Body of pancreas (tissue), 4 donors: ENCODE data around the gene ABI3BP. TPM values are rescaled to one million over a fixed set of nuclear protein-coding genes. Genes with fewer than 3 reads are reported as not detected.
A peak's percentile ranks its signal among the peaks of the same experiment; 100 is the strongest.

ENCODE experiments used
- ATAC-seq: fragments of 150-250 bp; one replicate; pipeline ENCODE4 v1.9.1; 2016
- DNase-seq, 4 donors: peaks; one replicate each; pipeline ENCODE4 v3.0.0-alpha.2; 2019
- H3K27ac ChIP-seq, 4 donors: fragments of 200-600 bp; sonication (generic); 1 replicate in 3 of 4; 2 replicates in 1 of 4; pipeline versions ENCODE4 v1.5.1 to v1.6.1; 2016 to 2019; ENCODE audit warnings: mild to moderate bottlenecking in 1 of 4, mixed read lengths in 1 of 4, moderate library complexity in 1 of 4
- H3K27me3 ChIP-seq, 2 donors: fragments of 200-600 bp; sonication (generic); one replicate each; pipeline ENCODE4 v1.6.0; 2016; ENCODE audit warnings: mild to moderate bottlenecking in 1 of 2
- H3K36me3 ChIP-seq, 2 donors: fragments of 200-600 bp; sonication (generic); replicated peaks in 1 of 2; 2 replicates each; pipeline ENCODE4 v1.5.1; 2016; ENCODE audit warnings: low read depth in 2 of 2; ENCODE audit not compliant: insufficient read depth in 1 of 2
- H3K4me1 ChIP-seq: fragments of 200-600 bp; sonication (generic); one replicate; pipeline ENCODE4 v1.6.0; 2016
- H3K4me3 ChIP-seq, 2 donors: fragments of 200-600 bp; sonication (generic); 1 replicate in 1 of 2; 2 replicates in 1 of 2; pipeline ENCODE4 v1.5.1; 2016 to 2019
- H3K9me3 ChIP-seq, 3 donors: fragments of 200-600 bp; sonication (generic); 1 replicate in 2 of 3; 2 replicates in 1 of 3; pipeline ENCODE4 v1.5.1; 2016
- CTCF ChIP-seq, 7 experiments: fragments of 450-650 bp in 4 of 7; fragments of 200-600 bp in 3 of 7; sonication (generic) in 3 of 7; IDR thresholded peaks; one replicate each; pipeline ENCODE4 v1.5.1; 2016 to 2019; ENCODE audit warnings: antibody characterized with exemption in 7 of 7
- POLR2A ChIP-seq, 3 donors: fragments of 450-650 bp; IDR thresholded peaks; one replicate each; pipeline ENCODE4 v1.6.1; 2016; ENCODE audit warnings: antibody characterized with exemption in 3 of 3, mild to moderate bottlenecking in 2 of 3
- WGBS, 2 donors: methylation state at CpG; one replicate each; pipeline ENCODE4 v1.1.5; 2017; 5-methylcytosine and 5-hydroxymethylcytosine counted together
- intact Hi-C: fragments of 100-400 bp; cut with DNase I; formaldehyde crosslinking; loops from one replicate; pipeline ENCODE4 v1.15.1; 2023
- total RNA-seq, 2 donors: library from RNA; depleted of rRNA; stranded (reverse); fragments of >200 nt; gene quantifications; one replicate each; pipeline ENCODE4 v1.1.0, GENCODE V29; 2016

ABI3BP gene
- total RNA-seq, 2 donors from 2014 or later = 9.3 to 19.8 TPM

DNA sequence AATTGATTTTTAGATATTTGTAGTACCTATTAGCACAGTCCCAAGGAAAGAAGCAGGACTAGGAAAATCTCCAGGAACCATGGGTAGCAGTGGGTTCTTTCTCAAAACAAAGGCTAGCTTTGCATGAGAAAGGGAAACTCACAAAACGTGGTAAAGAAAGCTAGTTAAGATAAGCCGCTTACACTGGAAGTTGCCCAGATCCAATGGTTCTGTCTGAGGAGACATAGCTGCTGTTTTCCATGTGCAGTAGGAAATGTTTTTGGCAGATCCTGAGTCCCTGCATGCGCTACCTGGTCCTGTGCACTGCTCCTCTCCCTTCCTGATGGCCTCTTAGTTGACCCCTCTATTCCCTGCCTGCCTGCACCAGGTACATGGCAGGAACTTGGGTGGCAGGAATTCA is 223.5 kb downstream of the ABI3BP start:
- 65 to 71% methylated on average over 3 of the region's 3 CpGs for WGBS, 2 donors
- no peak overlapping the region for H3K27ac ChIP-seq
- H3K4me1 ChIP-seq = no peaks in the 10 kb centered on the region
- no peak overlapping the region for H3K4me3 ChIP-seq
- DNase-seq = no peak
- no peaks in the 10 kb centered on the region for H3K36me3 ChIP-seq
- no peaks in the 10 kb centered on the region for H3K9me3 ChIP-seq
- TF ChIP-seq POLR2A (IDR thresholded peaks at IDR 0.05) (no peak), CTCF (IDR thresholded peaks at IDR 0.05) (no peak)
- no peaks in the 10 kb centered on the region for H3K27me3 ChIP-seq
- intact Hi-C loops = no loop called here
- ATAC-seq = no peak

DNA sequence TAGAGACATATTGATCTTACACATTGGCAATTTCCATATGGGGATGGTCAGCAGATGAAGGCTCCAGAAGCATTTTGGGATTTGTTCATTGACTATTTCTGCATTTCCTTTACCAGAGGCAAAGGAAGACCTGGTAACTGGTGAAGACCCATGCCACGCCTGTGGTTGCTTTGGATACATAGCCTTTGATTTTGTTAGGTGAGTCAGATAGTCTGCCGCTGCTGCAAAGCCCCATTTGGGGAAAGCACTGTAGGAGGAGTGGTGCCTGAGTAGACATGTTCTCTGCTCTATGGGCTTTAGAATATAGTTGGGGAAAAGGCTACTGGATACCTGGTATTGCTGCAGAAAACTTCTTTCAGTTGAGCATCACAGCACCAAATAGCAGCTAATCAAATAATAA is 227.2 kb downstream of the ABI3BP start:
- ATAC-seq (no peak), DNase-seq (no peak)
- no peak for TF ChIP-seq POLR2A (IDR thresholded peaks at IDR 0.05)
- no peak for TF ChIP-seq CTCF (IDR thresholded peaks at IDR 0.05)
- Histone ChIP-seq H3K36me3 (no peaks in the 10 kb centered on the region), H3K9me3 (no peaks in the 10 kb centered on the region), H3K4me3 (no peak overlapping the region), H3K27me3 (no peaks in the 10 kb centered on the region), H3K27ac (no peak overlapping the region), H3K4me1 (no peaks in the 10 kb centered on the region)
- intact Hi-C loops = no loop called here
- WGBS, 2 donors = 66 to 76% methylated on average over 2 of the region's 2 CpGs

DNA sequence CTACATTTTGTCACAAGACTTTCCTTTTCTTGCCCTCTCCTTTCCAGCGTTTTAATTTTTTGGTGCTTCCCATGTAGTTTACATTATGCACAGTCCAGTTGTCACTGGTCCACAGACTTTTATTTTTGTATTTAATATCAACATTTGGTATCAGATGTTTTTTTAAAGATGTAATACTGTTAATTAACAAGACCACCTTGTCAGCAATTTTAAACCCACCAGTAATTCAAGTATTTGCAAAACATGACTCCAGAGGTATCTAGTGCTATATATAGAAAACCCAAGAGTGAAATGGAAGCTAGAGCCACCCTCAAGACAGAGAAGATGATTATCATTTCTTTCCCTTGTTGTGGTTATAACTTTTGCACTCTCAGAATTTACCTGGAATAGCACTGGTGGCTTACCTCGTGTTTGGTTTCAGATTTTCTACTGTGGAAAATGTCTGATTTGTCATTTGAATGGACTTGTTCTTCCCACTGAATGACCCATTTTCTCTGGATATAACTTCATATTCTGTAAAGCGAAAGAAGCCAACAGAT is 227.7 kb downstream of the ABI3BP start:
- TF ChIP-seq POLR2A (IDR thresholded peaks at IDR 0.05) = no peak
- TF ChIP-seq CTCF (IDR thresholded peaks at IDR 0.05) = no peak
- Histone ChIP-seq H3K4me1 (no peaks in the 10 kb centered on the region), H3K27me3 (no peaks in the 10 kb centered on the region), H3K27ac (no peak overlapping the region), H3K9me3 (no peaks in the 10 kb centered on the region), H3K4me3 (no peak overlapping the region), H3K36me3 (no peaks in the 10 kb centered on the region)
- ATAC-seq (no peak), DNase-seq (no peak)
- WGBS, 2 donors = 77 to 86% methylated on average over 3 of the region's 3 CpGs
- intact Hi-C loops = no loop called here

GRCh38 chr3:100761951-100762350 is 231.3 kb downstream of the ABI3BP start:
- no peak for ATAC-seq
- no peak overlapping the region for H3K4me3 ChIP-seq
- no peak overlapping the region for H3K27ac ChIP-seq
- no peaks in the 10 kb centered on the region for H3K36me3 ChIP-seq
- H3K9me3 ChIP-seq = no peaks in the 10 kb centered on the region
- H3K4me1 ChIP-seq = no peaks in the 10 kb centered on the region
- H3K27me3 ChIP-seq = no peaks in the 10 kb centered on the region
- DNase-seq = no peak
- TF ChIP-seq CTCF (IDR thresholded peaks at IDR 0.05) (no peak), POLR2A (IDR thresholded peaks at IDR 0.05) (no peak)
- intact Hi-C loops = no loop called here

- DNase-seq (peak in 1 of 4 donors; percentile 39), ATAC-seq (peak; percentile 38)
- Histone ChIP-seq H3K27ac (no peak overlapping the region), H3K27me3 (no peaks in the 10 kb centered on the region), H3K36me3 (no peaks in the 10 kb centered on the region), H3K4me1 (no peaks in the 10 kb centered on the region), H3K4me3 (no peak overlapping the region), H3K9me3 (no peaks in the 10 kb centered on the region)
- no peak for TF ChIP-seq POLR2A (IDR thresholded peaks at IDR 0.05)
- TF ChIP-seq CTCF (IDR thresholded peaks at IDR 0.05) = peak in 2 of 7 experiments; percentile 18 to 22
- WGBS, 2 donors = 50 to 74% methylated on average over 1 of the region's 1 CpG
- intact Hi-C loops = no loop called here
Observed at GRCh38 chr3:100761211-100761942, 231.8 kb downstream of the ABI3BP start.
